Upper lobe of right lung (tissue), 1 donor: ENCODE measurements around the gene CRLF2. TPM values are rescaled to one million over a fixed set of nuclear protein-coding genes. Genes with fewer than 3 reads are reported as not detected.

Source experiments
- ATAC-seq: fragments of 200-7000 bp; cut with Tn5 transposase; one replicate; pipeline ENCODE4 v1.9.1; 2020; ENCODE audit warnings: mild to moderate bottlenecking, moderate library complexity
- DNase-seq: peaks from one replicate; pipeline ENCODE4 v3.0.0-alpha.2; 2020
- H3K27ac ChIP-seq: fragments of 200-600 bp; one replicate; pipeline ENCODE4 v1.8.0; 2022
- H3K27me3 ChIP-seq: fragments of 200-600 bp; one replicate; pipeline ENCODE4 v1.8.0; 2022; ENCODE audit warnings: mild to moderate bottlenecking
- H3K36me3 ChIP-seq: fragments of 200-600 bp; one replicate; pipeline ENCODE4 v1.8.0; 2022
- H3K4me1 ChIP-seq: fragments of 200-600 bp; one replicate; pipeline ENCODE4 v1.8.0; 2022
- H3K4me3 ChIP-seq: fragments of 200-600 bp; one replicate; pipeline ENCODE4 v1.8.0; 2022; ENCODE audit warnings: mild to moderate bottlenecking
- H3K9me3 ChIP-seq: fragments of 200-600 bp; one replicate; pipeline ENCODE4 v1.8.0; 2022
- CTCF ChIP-seq: fragments of 200-600 bp; IDR thresholded peaks from one replicate; pipeline ENCODE4 v1.8.0; 2022; ENCODE audit warnings: antibody characterized with exemption
- intact Hi-C: fragments of 100-400 bp; cut with DNase I; formaldehyde crosslinking; loops from one replicate; pipeline ENCODE4 v1.11.0; 2022
- total RNA-seq: library from RNA; stranded (reverse); fragmentation: NEBNext Ultra II Directional; extraction: Animal tissue kit (Norgen Biotek cat#: 25700); gene quantifications from one replicate; pipeline ENCODE4 v1.2.1, GENCODE V29; 2021
- donor health status: DM: no; HTN: yes; CAD: no; lungs with severe emphysema.

CRLF2 gene
- total RNA-seq, 1 donor from 2014 or later, result 1.2 TPM

GRCh38 chrX:1153940-1154339, 58.5 kb downstream of the CRLF2 start:
- Histone ChIP-seq H3K27ac (no peak overlapping the region), H3K4me3 (no peak overlapping the region), H3K4me1 (no peaks in the 10 kb centered on the region), H3K36me3 (no peaks in the 10 kb centered on the region), H3K9me3 (no peaks in the 10 kb centered on the region), H3K27me3 (no peaks in the 10 kb centered on the region)
- no peak for DNase-seq
- ATAC-seq, result no peak
- intact Hi-C loops, result no loop called here
- TF ChIP-seq CTCF, result no peak

GRCh38 chrX:1152090-1152489, 60.4 kb downstream of the CRLF2 start:
- Histone ChIP-seq H3K36me3 (no peaks in the 10 kb centered on the region), H3K9me3 (no peaks in the 10 kb centered on the region), H3K27ac (no peak overlapping the region), H3K4me3 (no peak overlapping the region), H3K4me1 (no peaks in the 10 kb centered on the region), H3K27me3 (peaks cover 5% of the 10 kb centered on the region)
- no peak for DNase-seq
- ATAC-seq, result no peak
- intact Hi-C loops, result no loop called here
- no peak for TF ChIP-seq CTCF

- no peak for ATAC-seq
- DNase-seq, result no peak
- H3K27ac ChIP-seq, result no peak overlapping the region
- no peaks in the 10 kb centered on the region for H3K36me3 ChIP-seq
- intact Hi-C loops, result no loop called here
- no peak for TF ChIP-seq CTCF
- H3K4me1 ChIP-seq, result no peaks in the 10 kb centered on the region
- peaks cover 5% of the 10 kb centered on the region for H3K27me3 ChIP-seq
- H3K4me3 ChIP-seq, result no peak overlapping the region
- H3K9me3 ChIP-seq, result no peaks in the 10 kb centered on the region
Observed at GRCh38 chrX:1151378-1152077, 60.9 kb downstream of the CRLF2 start.

- no peak for TF ChIP-seq CTCF
- no peaks in the 10 kb centered on the region for H3K9me3 ChIP-seq
- no peak overlapping the region for H3K27ac ChIP-seq
- H3K4me1 ChIP-seq, result no peaks in the 10 kb centered on the region
- no peak for ATAC-seq
- DNase-seq, result no peak
- intact Hi-C loops, result no loop called here
- H3K36me3 ChIP-seq, result no peaks in the 10 kb centered on the region
- peaks cover 5% of the 10 kb centered on the region for H3K27me3 ChIP-seq
- H3K4me3 ChIP-seq, result no peak overlapping the region
Observed at GRCh38 chrX:1150569-1151347, 61.7 kb downstream of the CRLF2 start.

DNA sequence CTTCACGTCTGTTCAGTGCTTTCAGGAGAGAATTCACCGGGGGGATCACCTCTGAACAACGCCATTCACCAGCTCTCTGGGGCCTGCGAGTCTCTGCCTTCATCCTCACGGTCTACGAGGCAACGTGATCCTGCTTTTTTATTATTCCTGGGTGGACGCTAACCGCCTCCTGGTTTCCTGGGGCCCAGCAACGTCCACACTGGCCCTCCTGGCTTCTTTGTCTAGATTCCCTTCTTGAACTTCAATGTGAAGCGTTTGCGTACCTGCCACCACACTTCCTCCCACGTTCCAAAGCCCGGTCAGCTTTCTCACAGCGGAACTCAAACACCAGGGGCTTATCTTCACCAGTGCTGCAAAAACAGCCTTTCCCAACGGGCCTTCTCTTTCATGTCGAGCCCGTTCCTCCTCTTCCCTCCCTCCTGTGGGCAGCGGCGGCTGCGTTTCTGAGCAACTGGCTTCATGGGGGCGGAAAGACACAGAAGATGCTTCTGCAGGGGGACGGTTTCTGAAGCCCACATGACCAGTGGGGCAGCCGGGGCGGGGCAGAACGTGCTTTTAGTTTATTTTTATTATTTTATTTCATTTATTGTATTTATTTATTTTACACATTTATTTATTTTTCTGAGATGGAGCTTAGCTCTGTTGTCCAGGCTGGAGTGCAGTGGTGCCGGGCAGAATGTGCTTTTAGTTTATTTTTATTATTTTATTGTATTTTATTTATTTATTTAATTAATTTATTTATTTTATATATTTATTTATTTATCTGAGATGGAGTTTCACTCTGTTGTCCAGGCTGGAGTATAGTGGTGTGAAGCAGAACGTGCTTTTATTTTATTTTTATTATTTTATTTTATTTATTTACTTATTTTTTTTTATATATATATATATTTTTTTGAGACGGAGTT, 64.6 kb downstream of the CRLF2 start:
- Histone ChIP-seq H3K36me3 (no peaks in the 10 kb centered on the region), H3K4me3 (no peak overlapping the region), H3K4me1 (no peaks in the 10 kb centered on the region), H3K9me3 (no peaks in the 10 kb centered on the region), H3K27me3 (peaks cover 5% of the 10 kb centered on the region), H3K27ac (no peak overlapping the region)
- no peak for ATAC-seq
- no peak for DNase-seq
- intact Hi-C loops, result no loop called here
- no peak for TF ChIP-seq CTCF
